Stimulated activated CD8-positive, alpha-beta memory T cell treated with anti-CD3 and anti-CD28 coated beads, Interleukin-4, amount 100 ng/mL, for 24 hours (primary cell): ENCODE data around the gene CACNA2D4.

Experiments
- DNase-seq: peaks from one replicate; pipeline ENCODE4 v3.0.0-alpha.2; 2020; ENCODE audit warnings: low read depth

CACNA2D4 gene

GRCh38 chr12:1870998-1871917 lies 47.2 kb downstream of the CACNA2D4 start:
- DNase-seq, result no peak

GRCh38 chr12:1870086-1870485 lies 48.4 kb downstream of the CACNA2D4 start:
- DNase-seq, result no peak

DNA sequence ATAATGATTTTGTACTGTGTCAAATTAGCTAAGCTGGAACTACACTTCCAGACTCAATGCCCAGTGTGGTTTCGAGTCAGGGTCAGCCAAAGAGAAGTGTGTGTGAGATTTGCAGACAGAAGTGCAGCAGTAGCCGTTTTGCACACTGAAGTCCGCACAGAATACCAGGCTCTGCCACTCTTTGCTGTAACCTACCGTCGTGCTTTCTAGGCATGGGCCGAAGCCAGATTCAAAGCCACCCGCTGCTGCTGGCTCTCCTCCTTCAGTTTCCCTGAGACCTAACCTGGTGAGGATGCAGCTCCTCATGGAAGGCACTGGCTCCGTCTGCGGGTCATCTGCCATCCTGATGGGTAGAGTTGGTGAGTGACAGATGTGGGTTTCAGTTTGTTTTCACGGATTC lies 49.3 kb downstream of the CACNA2D4 start:
- no peak for DNase-seq

DNA sequence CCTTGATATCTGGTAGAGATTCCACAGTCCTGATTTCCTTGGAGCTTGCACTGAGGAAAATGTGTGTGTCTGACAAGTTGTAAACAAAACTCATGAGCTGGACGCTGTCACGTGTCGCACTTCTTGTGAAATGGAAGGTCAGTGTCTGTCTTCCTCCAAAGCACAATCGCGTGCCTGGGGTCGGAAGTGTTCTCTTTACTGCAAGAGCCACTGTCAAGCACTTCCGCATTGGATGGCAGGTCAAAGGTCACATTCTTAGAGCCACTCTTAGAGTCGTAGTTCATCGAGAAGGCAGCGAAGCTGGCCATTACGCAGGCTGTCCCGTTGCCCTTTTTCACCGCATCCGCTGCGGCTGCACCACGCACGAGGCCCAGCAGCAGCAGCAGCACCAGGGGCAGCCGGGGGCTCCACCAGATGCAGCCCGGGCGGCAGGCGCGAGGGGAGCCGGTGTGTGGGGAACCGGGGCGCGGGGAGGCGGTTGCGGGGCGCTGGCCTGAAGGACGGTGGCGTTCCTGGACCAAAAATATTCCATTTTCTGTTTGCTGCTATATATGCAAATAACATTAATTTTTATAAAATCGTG lies 53.1 kb downstream of the CACNA2D4 start:
- no peak for DNase-seq

DNA sequence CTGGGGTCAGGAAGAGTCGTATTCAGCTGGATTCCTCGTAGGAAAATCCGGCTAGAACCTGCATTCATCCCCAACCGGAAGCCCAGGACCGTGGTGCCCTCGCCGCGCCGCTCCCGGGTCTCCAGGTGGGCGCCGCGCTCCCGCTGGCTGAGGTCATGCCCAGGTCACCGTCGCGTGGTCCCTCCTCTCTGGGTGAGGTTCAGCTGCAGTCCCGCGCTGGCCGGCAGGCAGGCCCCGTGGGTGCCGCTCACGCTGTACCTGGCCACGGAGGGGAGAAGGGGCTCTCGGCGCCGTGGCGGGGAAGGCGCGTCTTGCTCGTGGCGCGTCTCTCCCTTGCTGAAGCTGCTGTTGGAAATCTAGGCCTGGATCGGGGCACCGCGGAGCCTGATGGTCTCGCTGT lies 53.6 kb downstream of the CACNA2D4 start:
- no peak for DNase-seq

GRCh38 chr12:1864456-1864855 lies 54.0 kb downstream of the CACNA2D4 start:
- no peak for DNase-seq

DNA sequence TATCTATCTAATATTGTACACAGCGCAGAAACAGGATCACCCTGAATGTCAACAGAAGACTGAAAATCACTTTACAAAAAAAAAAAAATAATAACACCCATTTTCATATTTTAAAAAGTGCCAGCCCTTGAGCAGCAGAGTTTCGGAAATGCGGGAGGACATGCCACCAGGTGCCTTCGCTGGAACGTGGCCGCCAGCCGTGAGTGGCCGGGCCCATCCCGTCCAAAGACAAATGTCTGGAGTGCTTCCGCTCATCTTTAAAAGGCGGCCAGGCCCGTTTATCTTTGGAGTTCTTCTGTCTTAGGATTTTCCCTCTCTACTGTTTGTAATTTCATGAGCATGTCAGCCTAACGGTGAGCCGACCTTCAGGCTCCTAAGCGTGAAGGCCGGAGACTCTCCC lies 54.6 kb downstream of the CACNA2D4 start:
- no peak for DNase-seq

GRCh38 chr12:1862973-1863372 lies 55.5 kb downstream of the CACNA2D4 start:
- no peak for DNase-seq

DNA sequence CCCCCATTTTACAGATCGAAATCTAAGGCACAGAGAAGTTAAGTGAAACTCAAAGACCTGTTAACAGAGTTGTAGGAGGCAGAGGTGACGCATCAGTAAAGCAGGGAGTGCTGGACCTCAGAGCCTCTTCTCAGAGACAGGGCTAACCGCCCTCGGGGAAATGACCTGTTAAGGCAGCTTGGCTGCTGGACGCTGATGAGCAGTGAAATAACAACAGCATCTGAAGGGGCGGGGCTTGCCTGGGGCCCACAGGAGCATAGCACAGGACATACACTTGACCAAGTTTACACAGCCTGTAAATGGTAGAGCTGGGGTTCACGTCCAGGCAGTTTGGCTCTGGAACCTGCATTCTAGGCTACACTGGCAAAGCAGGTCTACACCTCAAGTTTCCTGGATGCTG lies 58.8 kb downstream of the CACNA2D4 start:
- no peak for DNase-seq

- no peak for DNase-seq
These were observed 60.0 kb downstream of the CACNA2D4 start for GRCh38 chr12:1858456-1858855.

DNA sequence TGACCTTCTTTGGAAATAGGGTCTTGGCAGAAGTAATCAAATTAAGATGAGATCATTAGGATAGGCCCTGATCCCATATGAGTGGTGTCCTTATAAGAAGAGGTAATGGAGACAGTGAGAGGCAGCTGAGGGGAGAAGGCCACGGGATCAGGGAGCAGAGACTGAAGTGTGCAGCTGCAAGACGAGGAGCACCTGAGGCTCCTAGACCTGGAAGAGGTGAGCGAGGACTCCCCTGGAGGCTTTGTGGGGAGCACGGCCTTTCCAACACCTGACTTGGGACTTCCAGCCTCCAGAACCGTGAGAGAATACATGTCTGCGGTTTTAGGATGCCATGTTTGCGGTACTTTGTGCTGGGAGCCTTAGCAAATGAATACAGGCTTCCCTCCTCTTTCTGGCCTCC lies 60.6 kb downstream of the CACNA2D4 start:
- no peak for DNase-seq

DNA sequence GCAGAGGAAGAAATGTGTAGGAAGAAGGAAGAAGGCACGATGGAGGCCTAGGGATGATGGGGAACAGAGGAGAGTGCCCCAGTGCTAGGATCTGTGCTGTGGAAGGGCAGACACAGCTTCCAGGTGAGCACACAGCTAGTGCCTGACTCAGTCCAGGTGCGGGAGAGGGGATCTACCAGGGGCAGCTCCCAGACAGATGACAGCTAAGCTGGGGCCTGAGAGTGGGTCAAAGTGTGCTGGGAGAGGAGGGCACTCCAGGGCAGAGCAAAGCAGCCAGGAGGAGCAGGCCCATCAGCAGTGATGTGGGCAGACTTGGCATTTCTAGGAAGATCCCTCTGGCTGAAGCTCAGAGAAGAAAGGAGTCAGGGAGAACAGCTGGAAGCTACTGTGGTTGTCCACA lies 61.4 kb downstream of the CACNA2D4 start:
- no peak for DNase-seq

- no peak for DNase-seq
These were observed 63.2 kb downstream of the CACNA2D4 start for GRCh38 chr12:1855241-1855640.

- no peak for DNase-seq
These were observed 64.7 kb downstream of the CACNA2D4 start for GRCh38 chr12:1853716-1854115.

GRCh38 chr12:1852076-1852475 lies 66.4 kb downstream of the CACNA2D4 start:
- no peak for DNase-seq

- no peak for DNase-seq
These were observed 67.2 kb downstream of the CACNA2D4 start for GRCh38 chr12:1851151-1851701.

- DNase-seq, result no peak
These were observed 69.7 kb downstream of the CACNA2D4 start for GRCh38 chr12:1848745-1849144.

GRCh38 chr12:1848146-1848545 lies 70.3 kb downstream of the CACNA2D4 start:
- DNase-seq, result no peak

GRCh38 chr12:1847411-1847810 lies 71.0 kb downstream of the CACNA2D4 start:
- DNase-seq, result no peak

GRCh38 chr12:1846421-1847405 lies 71.7 kb downstream of the CACNA2D4 start:
- DNase-seq, result no peak

DNA sequence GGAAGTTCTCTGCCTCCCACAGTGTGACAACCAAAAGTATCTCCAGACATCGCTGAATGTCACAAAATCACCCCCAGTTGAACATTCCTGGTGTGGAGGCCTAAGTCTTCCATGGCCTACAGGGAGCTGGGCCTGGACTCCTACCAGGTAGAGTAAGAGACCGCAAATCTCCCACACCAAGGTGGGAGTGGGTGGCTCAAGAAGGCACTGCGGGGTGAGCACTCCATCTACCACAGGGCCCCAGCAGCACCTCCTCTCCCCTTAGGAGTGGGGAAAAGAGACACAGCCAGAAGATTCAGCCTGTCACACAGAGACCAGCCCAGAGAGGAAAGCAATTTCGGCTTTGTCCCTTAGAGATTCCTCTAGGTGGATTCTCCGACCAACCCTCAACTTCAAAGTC lies 72.6 kb downstream of the CACNA2D4 start:
- no peak for DNase-seq

DNA sequence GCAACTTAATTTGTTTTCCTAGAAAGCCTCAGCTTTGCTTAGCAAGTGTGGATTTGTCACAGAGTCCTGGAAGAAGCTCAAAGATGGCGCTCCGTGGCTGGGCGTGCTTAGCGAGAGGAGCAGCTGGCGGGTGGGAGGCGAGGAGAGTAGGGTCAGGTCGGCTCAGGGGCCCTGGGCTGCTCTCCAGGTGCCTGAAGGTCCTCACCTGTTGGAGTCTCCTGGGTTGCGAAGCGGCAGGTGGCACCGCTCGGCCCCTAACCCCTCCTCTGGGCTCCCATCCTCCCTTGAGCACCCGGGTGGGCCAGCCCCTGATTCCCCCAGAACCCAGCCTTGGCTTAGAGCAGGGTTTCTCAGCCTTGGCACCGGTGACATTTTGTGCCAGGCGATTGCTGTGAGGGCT lies 73.0 kb downstream of the CACNA2D4 start:
- no peak for DNase-seq
